HEK293T (cell line): ENCODE data around the gene SAMD14.

Experiments
- ARNT ChIP-seq: fragments of 450-650 bp; IDR thresholded peaks from 2 replicates; pipeline ENCODE4 v1.6.1; 2017; ENCODE audit warnings: mild to moderate bottlenecking
- BHLHE40 ChIP-seq: fragments of 450-650 bp; IDR thresholded peaks from 2 replicates; pipeline ENCODE4 v1.6.1; 2016; ENCODE audit warnings: mild to moderate bottlenecking, moderate library complexity, borderline replicate concordance
- CTBP1 ChIP-seq: fragments of 450-650 bp; IDR thresholded peaks from 2 replicates; pipeline ENCODE4 v1.6.1; 2016; ENCODE audit warnings: borderline replicate concordance
- ELF4 ChIP-seq: fragments of 450-650 bp; IDR thresholded peaks from 2 replicates; pipeline ENCODE4 v1.6.1; 2017; ENCODE audit warnings: antibody characterized with exemption
- FOXA1 ChIP-seq: fragments of 450-650 bp; IDR thresholded peaks from 2 replicates; pipeline ENCODE4 v1.6.1; 2016; ENCODE audit warnings: mild to moderate bottlenecking
- FOXM1 ChIP-seq: fragments of 450-650 bp; IDR thresholded peaks from 2 replicates; pipeline ENCODE4 v1.6.1; 2017; ENCODE audit warnings: mild to moderate bottlenecking, borderline replicate concordance
- HDGF ChIP-seq: fragments of 450-650 bp; IDR thresholded peaks from 2 replicates; pipeline ENCODE4 v1.6.1; 2017; ENCODE audit warnings: antibody characterized with exemption, borderline replicate concordance
- L3MBTL2 ChIP-seq: fragments of 450-650 bp; conservative IDR thresholded peaks from 2 replicates; pipeline ENCODE4 v1.6.1; 2016; ENCODE audit warnings: mild to moderate bottlenecking
- SP1 ChIP-seq: fragments of 450-650 bp; IDR thresholded peaks from 2 replicates; pipeline ENCODE4 v1.6.1; 2017
- SUZ12 ChIP-seq: fragments of 450-650 bp; IDR thresholded peaks from 2 replicates; pipeline ENCODE4 v1.6.1; 2016; ENCODE audit warnings: mild to moderate bottlenecking
- TARDBP ChIP-seq: fragments of 450-650 bp; IDR thresholded peaks from 2 replicates; pipeline ENCODE4 v1.6.1; 2016
- ZNF384 ChIP-seq: fragments of 450-650 bp; IDR thresholded peaks from 2 replicates; pipeline ENCODE4 v1.6.1; 2016
- TF ChIP-seq, protein P1 (sequence below): fragments of 450-650 bp; IDR thresholded peaks from 2 replicates; pipeline ENCODE4 v1.6.1; 2016

DNA sequence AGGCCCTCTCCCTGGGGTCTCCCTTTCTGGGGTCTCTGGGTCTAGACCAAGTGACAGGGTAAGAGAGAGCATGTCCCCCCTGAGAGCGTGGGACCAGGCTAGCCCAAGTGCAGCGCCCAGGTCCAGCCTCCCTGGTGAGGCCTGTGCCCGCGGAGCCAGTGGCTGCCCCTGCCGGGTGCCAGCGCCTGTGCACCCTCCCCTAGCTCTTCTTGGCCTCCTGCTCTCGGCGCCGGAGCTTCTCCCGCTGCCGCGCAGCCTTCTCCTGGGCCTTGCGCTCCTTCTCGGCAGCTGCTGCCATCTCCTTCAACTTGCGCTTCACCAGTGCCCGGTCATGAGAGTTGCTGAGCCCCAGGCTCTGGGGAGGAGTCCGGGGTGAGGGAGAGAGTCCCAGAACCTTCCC lies 17.3 kb downstream of the SAMD14 start:
- TF ChIP-seq ZNF384 (no peak), TARDBP (no peak), BHLHE40 (no peak), FOXM1 (no peak), SUZ12 (no peak), L3MBTL2 (no peak), SP1 (no peak), ELF4 (no peak), HDGF (no peak), FOXA1 (no peak), CTBP1 (no peak), ARNT (no peak)
- TF ChIP-seq, protein P1, sequence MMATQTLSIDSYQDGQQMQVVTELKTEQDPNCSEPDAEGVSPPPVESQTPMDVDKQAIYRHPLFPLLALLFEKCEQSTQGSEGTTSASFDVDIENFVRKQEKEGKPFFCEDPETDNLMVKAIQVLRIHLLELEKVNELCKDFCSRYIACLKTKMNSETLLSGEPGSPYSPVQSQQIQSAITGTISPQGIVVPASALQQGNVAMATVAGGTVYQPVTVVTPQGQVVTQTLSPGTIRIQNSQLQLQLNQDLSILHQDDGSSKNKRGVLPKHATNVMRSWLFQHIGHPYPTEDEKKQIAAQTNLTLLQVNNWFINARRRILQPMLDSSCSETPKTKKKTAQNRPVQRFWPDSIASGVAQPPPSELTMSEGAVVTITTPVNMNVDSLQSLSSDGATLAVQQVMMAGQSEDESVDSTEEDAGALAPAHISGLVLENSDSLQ, result no peak
